Upper lobe of right lung (tissue), 1 donor: Measurements from ENCODE around the gene LARP4. TPM values are rescaled to one million over a fixed set of nuclear protein-coding genes. Genes with fewer than 3 reads are reported as not detected.
"Not testable (repeated sequence)": the region's sequence is repeated elsewhere in the genome, so short reads cannot be mapped to it uniquely, and the experiment has no call there.

Experiments used
- ATAC-seq: fragments of 200-7000 bp; cut with Tn5 transposase; one replicate; pipeline ENCODE4 v1.9.1; 2020; ENCODE audit warnings: mild to moderate bottlenecking, moderate library complexity
- DNase-seq: peaks from one replicate; pipeline ENCODE4 v3.0.0-alpha.2; 2020
- H3K27ac ChIP-seq: fragments of 200-600 bp; one replicate; pipeline ENCODE4 v1.8.0; 2022
- H3K27me3 ChIP-seq: fragments of 200-600 bp; one replicate; pipeline ENCODE4 v1.8.0; 2022; ENCODE audit warnings: mild to moderate bottlenecking
- H3K36me3 ChIP-seq: fragments of 200-600 bp; one replicate; pipeline ENCODE4 v1.8.0; 2022
- H3K4me1 ChIP-seq: fragments of 200-600 bp; one replicate; pipeline ENCODE4 v1.8.0; 2022
- H3K4me3 ChIP-seq: fragments of 200-600 bp; one replicate; pipeline ENCODE4 v1.8.0; 2022; ENCODE audit warnings: mild to moderate bottlenecking
- H3K9me3 ChIP-seq: fragments of 200-600 bp; one replicate; pipeline ENCODE4 v1.8.0; 2022
- CTCF ChIP-seq: fragments of 200-600 bp; IDR thresholded peaks from one replicate; pipeline ENCODE4 v1.8.0; 2022; ENCODE audit warnings: antibody characterized with exemption
- intact Hi-C: fragments of 100-400 bp; cut with DNase I; formaldehyde crosslinking; loops from one replicate; pipeline ENCODE4 v1.11.0; 2022
- total RNA-seq: library from RNA; stranded (reverse); fragmentation: NEBNext Ultra II Directional; extraction: Animal tissue kit (Norgen Biotek cat#: 25700); gene quantifications from one replicate; pipeline ENCODE4 v1.2.1, GENCODE V29; 2021
- donor health status: DM: no; HTN: yes; CAD: no; lungs with severe emphysema.

Gene LARP4
- total RNA-seq, 1 donor from 2014 or later = 63.6 TPM

- Histone ChIP-seq H3K27ac (no peak overlapping the region), H3K9me3 (no peaks in the 10 kb centered on the region), H3K4me3 (no peak overlapping the region), H3K4me1 (no peaks in the 10 kb centered on the region), H3K36me3 (no peaks in the 10 kb centered on the region), H3K27me3 (no peaks in the 10 kb centered on the region)
- intact Hi-C loops = no loop called here
- TF ChIP-seq CTCF = no peak
- no peak for ATAC-seq
- DNase-seq = no peak
Measured at GRCh38 chr12:50380761-50381325, 19.8 kb upstream of the LARP4 start.

GRCh38 chr12:50387487-50387886 is 13.2 kb upstream of the LARP4 start:
- Histone ChIP-seq H3K27ac (no peak overlapping the region), H3K27me3 (no peaks in the 10 kb centered on the region), H3K9me3 (no peaks in the 10 kb centered on the region), H3K36me3 (no peaks in the 10 kb centered on the region), H3K4me1 (no peaks in the 10 kb centered on the region), H3K4me3 (no peak overlapping the region)
- no peak for DNase-seq
- TF ChIP-seq CTCF = no peak
- ATAC-seq = no peak
- intact Hi-C loops = no loop called here

GRCh38 chr12:50387972-50388478 is 12.7 kb upstream of the LARP4 start:
- no peak overlapping the region for H3K4me3 ChIP-seq
- H3K36me3 ChIP-seq = no peaks in the 10 kb centered on the region
- H3K27ac ChIP-seq = no peak overlapping the region
- no peaks in the 10 kb centered on the region for H3K27me3 ChIP-seq
- no peaks in the 10 kb centered on the region for H3K4me1 ChIP-seq
- intact Hi-C loops = no loop called here
- ATAC-seq (no peak), DNase-seq (no peak)
- no peak for TF ChIP-seq CTCF
- H3K9me3 ChIP-seq = no peaks in the 10 kb centered on the region

- ATAC-seq, H3K27me3 ChIP-seq, H3K4me1 ChIP-seq, H3K27ac ChIP-seq, H3K9me3 ChIP-seq, intact Hi-C loops, H3K4me3 ChIP-seq, H3K36me3 ChIP-seq, DNase-seq: not testable (repeated sequence)
Measured at GRCh38 chr12:50388793-50389192, 11.9 kb upstream of the LARP4 start.

GRCh38 chr12:50390316-50390741 is 10.4 kb upstream of the LARP4 start:
- no peak for TF ChIP-seq CTCF
- no peaks in the 10 kb centered on the region for H3K27me3 ChIP-seq
- no peaks in the 10 kb centered on the region for H3K4me1 ChIP-seq
- no peaks in the 10 kb centered on the region for H3K36me3 ChIP-seq
- no peak overlapping the region for H3K4me3 ChIP-seq
- intact Hi-C loops = no loop called here
- ATAC-seq (no peak), DNase-seq (no peak)
- H3K27ac ChIP-seq = no peak overlapping the region
- no peaks in the 10 kb centered on the region for H3K9me3 ChIP-seq

GRCh38 chr12:50394469-50395029 is 6.1 kb upstream of the LARP4 start:
- Histone ChIP-seq H3K27ac (no peak overlapping the region), H3K4me3 (no peak overlapping the region), H3K27me3 (no peaks in the 10 kb centered on the region), H3K36me3 (no peaks in the 10 kb centered on the region), H3K9me3 (no peaks in the 10 kb centered on the region), H3K4me1 (no peaks in the 10 kb centered on the region)
- ATAC-seq = no peak
- intact Hi-C loops = no loop called here
- no peak for DNase-seq
- no peak for TF ChIP-seq CTCF
